Measurements from ENCODE around the gene CAP2. TPM values are rescaled to one million over a fixed set of nuclear protein-coding genes. Genes with fewer than 3 reads are reported as not detected.
"Not testable (repeated sequence)": the region's sequence is repeated elsewhere in the genome, so short reads cannot be mapped to it uniquely, and the experiment has no call there.

CAP2 gene
- total RNA-seq, 2 donors from 2014 or later: 2.7 to 10.4 TPM

GRCh38 chr6:17527076-17527475 is 133.7 kb downstream of the CAP2 start:
- Histone ChIP-seq H3K27ac (no peak overlapping the region), H3K4me3 (no peak overlapping the region), H3K9me3 (no peaks in the 10 kb centered on the region), H3K36me3 (no peaks in the 10 kb centered on the region), H3K4me1 (no peaks in the 10 kb centered on the region), H3K27me3 (no peaks in the 10 kb centered on the region), H3K9ac (ENCODE audit: low read depth in 2 of 2, low read length in 2 of 2) (no peak overlapping the region)
- no peak for DNase-seq
- no peak for TF ChIP-seq CTCF (IDR thresholded peaks at IDR 0.05)
- intact Hi-C loops (cut with DNase I): no loop called here

- H3K27me3 ChIP-seq: no peaks in the 10 kb centered on the region
- intact Hi-C loops (cut with DNase I): no loop called here
- no peaks in the 10 kb centered on the region for H3K4me1 ChIP-seq
- no peaks in the 10 kb centered on the region for H3K9me3 ChIP-seq
- H3K36me3 ChIP-seq: no peaks in the 10 kb centered on the region
- H3K9ac ChIP-seq (ENCODE audit: low read depth in 2 of 2, low read length in 2 of 2): no peak overlapping the region
- no peak for TF ChIP-seq CTCF (IDR thresholded peaks at IDR 0.05)
- no peak overlapping the region for H3K27ac ChIP-seq
- no peak overlapping the region for H3K4me3 ChIP-seq
- no peak for DNase-seq
Observed at GRCh38 chr6:17530321-17530835, 137.0 kb downstream of the CAP2 start.

GRCh38 chr6:17536586-17536985 is 143.2 kb downstream of the CAP2 start:
- TF ChIP-seq CTCF (IDR thresholded peaks at IDR 0.05): no peak
- Histone ChIP-seq H3K4me3 (no peak overlapping the region), H3K9ac (ENCODE audit: low read depth in 2 of 2, low read length in 2 of 2) (no peak overlapping the region), H3K9me3 (no peaks in the 10 kb centered on the region), H3K27ac (no peak overlapping the region), H3K36me3 (no peaks in the 10 kb centered on the region), H3K27me3 (no peaks in the 10 kb centered on the region), H3K4me1 (no peaks in the 10 kb centered on the region)
- intact Hi-C loops (cut with DNase I): no loop called here
- no peak for DNase-seq

GRCh38 chr6:17542243-17542642 is 148.8 kb downstream of the CAP2 start:
- Histone ChIP-seq H3K4me3 (no peak overlapping the region), H3K27ac (no peak overlapping the region), H3K36me3 (no peaks in the 10 kb centered on the region), H3K27me3 (no peaks in the 10 kb centered on the region), H3K4me1 (no peaks in the 10 kb centered on the region), H3K9me3 (no peaks in the 10 kb centered on the region), H3K9ac (ENCODE audit: low read depth in 2 of 2, low read length in 2 of 2) (no peak overlapping the region)
- TF ChIP-seq CTCF (IDR thresholded peaks at IDR 0.05): no peak
- intact Hi-C loops (cut with DNase I): no loop called here
- no peak for DNase-seq

GRCh38 chr6:17545681-17546080 is 152.3 kb downstream of the CAP2 start:
- H3K36me3 ChIP-seq; H3K27me3 ChIP-seq; intact Hi-C loops (cut with DNase I); H3K4me1 ChIP-seq; H3K4me3 ChIP-seq; H3K9ac ChIP-seq (ENCODE audit: low read depth in 2 of 2, low read length in 2 of 2); H3K27ac ChIP-seq; DNase-seq; H3K9me3 ChIP-seq: not testable (repeated sequence)

GRCh38 chr6:17551383-17551958 is 158.1 kb downstream of the CAP2 start:
- H3K36me3 ChIP-seq: no peaks in the 10 kb centered on the region
- H3K4me1 ChIP-seq: no peaks in the 10 kb centered on the region
- no peaks in the 10 kb centered on the region for H3K27me3 ChIP-seq
- TF ChIP-seq CTCF (IDR thresholded peaks at IDR 0.05): no peak
- no peak overlapping the region for H3K9ac ChIP-seq (ENCODE audit: low read depth in 2 of 2, low read length in 2 of 2)
- no peak overlapping the region for H3K27ac ChIP-seq
- DNase-seq: no peak
- no peak overlapping the region for H3K4me3 ChIP-seq
- no peaks in the 10 kb centered on the region for H3K9me3 ChIP-seq
- intact Hi-C loops (cut with DNase I): no loop called here
